Fibroblast of skin of abdomen (primary cell): ENCODE measurements around the gene LLCFC1.

ENCODE experiments used
- DNase-seq: peaks from one replicate; pipeline ENCODE4 v3.0.0-alpha.2; 2013

LLCFC1 gene

DNA sequence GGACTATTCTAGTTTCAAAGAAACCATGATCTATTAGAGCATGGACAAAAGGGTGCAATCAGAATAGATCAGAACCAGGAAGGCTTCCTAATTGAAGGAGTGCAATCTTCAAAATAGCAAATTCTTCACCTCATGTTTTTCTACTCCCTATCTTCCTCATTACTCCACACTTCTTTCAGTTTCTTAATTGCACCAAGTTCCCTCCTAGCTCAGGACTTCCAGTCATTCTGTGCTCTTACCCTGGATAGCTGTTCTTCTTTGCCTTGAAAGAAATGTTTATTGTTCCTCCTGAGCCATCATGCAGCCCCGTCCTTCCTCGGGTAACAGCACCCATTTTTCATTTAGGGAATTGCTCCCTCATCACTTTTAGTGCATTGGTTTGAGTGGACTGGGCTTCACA lies 28.8 kb upstream of the LLCFC1 start:
- no peak for DNase-seq

DNA sequence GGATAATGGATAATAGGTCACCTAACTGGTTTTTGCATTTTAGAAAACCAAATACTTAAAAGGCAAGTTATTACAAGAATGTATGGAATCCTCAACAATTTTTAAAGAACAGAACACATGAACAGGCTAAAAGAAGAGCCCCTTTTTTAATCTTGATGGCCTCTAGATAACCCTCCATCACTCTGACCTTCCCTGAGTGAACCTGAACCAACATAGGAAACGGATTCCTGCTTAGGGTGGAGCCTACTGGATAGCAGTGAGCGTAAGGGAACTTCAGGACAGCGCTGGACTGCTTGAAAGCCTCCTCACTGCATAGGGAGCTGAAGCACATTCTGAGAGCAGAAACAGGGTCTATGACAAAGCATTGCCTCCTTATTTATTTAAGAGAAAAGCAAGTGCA lies 26.2 kb upstream of the LLCFC1 start:
- no peak for DNase-seq

DNA sequence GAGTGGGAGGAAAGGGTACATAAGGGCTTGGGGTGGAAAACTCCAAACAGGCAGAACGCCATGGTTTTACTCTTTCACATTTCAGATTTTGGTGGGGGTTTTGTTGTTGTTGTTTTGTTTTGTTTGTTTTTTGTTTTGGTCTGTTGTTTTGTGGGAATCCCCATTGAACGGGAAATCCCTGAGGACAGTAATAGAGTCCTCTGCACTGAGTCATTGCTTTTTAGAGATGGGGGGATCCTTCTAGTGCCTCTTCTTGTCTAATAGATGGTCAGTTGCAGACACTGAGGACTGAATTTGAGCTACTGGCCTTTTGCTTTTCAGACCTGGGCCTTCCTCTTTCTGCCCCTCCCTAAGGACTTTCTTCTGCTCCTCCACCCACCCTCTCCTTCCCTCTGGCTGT lies 25.7 kb upstream of the LLCFC1 start:
- DNase-seq = no peak

DNA sequence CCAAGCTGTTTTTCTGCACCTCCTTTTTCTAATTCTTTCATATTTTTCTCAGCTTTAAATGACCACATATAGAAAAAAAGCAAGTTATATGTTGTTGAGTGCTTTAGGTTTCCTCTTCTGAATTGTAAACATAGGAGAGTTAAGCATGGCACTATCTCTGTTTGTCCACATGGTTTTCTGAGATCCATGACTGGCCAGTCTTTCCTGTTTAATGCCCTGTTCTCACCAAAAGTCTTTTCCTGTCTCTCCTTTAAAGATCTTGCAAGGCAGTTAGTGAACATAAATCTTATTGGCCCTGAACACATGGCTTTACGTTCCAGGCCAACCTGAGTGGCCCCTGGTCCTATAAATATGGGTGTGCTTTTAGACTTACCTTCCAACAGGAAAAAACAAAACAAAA lies 25.2 kb upstream of the LLCFC1 start:
- DNase-seq = no peak

DNA sequence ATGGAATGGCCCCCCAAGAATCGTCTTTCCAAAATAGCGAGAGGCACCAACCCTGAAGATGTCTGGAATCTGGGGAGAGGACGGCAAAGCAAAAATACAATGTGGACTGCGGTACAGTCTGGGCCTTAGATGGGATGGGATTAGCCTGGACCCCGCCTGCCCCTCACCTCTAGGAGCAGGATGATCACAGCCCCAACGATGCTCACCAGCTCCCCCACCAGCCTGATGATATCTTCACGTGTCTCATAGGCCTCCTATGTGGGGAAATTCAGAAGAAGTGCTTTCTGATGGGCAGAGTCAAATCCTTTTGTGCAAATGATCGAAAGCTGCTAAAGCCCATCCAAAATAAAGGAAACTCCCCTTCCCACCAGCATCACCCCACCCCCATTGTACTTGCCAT lies 24.0 kb upstream of the LLCFC1 start:
- DNase-seq = no peak

DNA sequence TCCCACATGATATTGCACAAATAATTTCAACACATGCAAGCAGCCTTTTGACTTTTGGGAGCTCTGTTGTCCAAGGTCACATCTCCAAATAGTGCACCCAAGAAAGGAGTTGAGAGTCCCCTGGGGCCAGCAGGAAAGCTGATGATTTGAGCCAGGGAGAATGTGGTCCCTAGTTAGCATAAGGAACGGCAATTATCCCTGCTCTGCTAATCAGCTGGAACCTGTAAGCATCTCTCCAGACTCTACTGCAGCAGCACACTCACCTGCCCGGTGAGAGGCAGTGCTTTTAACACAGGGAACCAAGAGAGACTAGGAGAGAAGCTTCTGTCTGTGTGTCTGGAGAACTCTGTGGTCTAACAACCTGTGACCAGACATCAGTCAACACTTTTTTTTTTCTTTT lies 22.8 kb upstream of the LLCFC1 start:
- no peak for DNase-seq

DNA sequence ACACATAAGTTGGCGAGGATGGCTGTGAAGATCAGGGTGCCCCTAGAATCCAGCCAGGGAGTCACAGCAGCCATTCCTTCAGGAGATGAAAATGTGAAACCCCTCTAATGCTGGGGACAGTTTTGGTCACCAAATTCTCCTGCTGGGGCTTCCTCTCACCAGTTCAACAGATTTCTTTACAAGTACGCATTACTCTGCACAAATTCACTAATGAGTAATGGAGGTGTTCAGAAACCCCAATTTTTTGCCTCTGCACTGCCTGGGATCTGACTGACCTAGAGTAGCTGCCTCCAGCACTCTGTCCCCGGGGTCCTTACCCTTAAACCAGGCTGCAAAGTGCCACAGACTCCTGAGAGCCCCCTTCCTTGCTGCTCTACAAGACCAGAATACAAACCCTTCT lies 21.8 kb upstream of the LLCFC1 start:
- no peak for DNase-seq

DNA sequence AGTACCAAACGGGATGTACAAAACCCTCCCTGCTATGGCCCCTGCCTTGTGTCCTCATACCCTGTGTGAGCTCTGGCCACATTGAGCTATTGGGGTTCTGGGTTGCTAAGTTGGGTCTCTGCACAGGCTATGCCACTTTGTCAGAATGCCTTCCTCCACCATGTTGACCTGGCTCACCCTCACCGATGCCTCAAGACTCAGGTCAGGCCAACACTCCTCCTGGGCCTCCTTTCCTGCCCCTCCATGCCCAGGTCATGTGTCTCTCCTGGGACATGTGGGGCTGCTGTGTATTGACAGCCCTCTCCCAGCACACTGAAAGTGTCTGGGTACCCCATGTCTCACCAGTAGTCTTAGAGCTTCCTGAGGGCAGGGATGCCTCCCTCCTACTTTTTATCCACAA lies 20.4 kb upstream of the LLCFC1 start:
- no peak for DNase-seq

DNA sequence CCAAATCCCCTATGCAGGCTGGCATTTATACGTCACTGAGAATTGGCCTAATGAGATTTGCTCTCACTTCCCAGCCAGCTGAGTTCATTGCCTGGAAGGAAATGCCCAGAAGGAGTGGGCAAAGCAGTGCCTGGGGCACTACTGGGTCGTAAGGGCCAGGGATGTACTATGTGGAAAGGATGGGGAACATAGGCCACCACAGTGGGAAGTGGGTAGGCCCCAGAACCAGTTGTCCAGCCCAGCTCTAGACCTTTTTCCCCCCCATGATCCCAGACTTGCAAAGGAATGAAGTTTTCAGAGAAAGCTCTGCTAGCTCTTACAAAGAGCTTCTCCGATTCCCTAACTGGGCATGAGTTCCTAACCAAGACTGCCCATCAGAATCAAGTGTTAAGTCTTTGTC lies 19.6 kb upstream of the LLCFC1 start:
- DNase-seq = no peak

DNA sequence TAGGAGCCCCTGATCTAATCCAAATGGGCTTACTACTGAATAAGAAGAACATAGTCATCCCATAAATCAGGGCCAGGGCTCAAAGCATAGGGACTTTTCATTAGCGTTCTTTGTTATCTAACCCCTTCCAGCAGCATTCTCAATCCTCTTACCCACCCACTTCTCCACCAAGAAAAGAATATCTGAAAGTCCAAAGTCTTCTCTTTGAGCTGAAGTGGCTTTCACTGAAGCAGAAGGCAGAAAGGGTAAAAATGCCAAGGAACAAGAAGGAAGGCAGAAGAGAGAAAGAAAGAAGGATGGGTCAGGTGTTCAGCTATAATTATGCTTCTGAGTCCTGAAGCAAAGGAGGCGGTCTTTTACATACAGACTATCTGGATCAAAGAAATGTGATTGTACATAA lies 15.9 kb upstream of the LLCFC1 start:
- no peak for DNase-seq

DNA sequence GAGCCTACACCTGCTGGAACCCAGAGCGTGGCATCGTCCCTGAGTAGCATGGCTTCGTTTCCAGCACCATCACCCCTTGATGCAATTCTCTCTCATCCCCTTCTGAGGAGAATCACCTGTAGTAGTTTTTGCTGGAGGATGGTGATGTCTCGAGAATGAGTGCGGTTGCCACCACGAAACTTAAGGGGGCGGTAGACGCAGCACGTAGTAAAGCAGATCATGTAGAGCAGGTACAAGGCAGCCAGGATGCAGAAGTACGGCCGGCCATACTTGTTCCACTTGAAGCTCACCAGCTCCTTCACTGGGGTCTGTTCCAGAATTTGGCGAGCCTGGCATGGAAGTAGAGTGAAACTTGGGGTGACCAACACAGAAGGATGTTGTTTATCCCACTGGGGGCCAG lies 13.9 kb upstream of the LLCFC1 start:
- no peak for DNase-seq

DNA sequence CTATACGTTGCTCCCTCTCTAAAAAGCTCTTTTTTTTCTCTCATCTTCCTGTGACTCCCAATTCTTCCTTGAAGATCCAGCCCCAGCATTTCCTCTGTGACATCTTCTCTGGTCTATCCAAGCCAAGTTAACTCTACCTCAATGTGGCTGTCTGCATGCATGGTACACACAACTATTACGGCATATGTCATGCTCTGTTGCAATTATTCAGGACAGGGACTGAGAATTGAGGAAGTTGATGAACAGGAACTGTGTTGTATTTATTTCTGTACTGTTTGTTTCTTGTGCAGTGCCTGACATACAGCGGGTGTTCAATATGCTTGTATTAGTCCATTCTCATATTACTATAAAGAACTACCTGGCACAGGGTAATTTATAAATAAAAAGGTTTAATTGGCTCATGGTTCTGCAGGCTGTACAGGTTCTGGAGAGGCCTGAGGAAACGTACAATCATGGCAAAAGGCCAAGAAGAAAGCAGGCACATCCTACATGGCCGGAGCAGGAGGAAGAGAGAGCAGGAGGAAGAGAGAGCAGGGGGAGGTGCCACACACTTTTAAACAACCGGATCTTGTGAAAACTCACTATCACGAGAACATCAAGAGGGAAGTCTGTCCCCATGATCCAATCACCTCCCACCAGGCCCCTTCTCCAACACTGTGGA lies 12.1 kb upstream of the LLCFC1 start:
- DNase-seq = no peak

DNA sequence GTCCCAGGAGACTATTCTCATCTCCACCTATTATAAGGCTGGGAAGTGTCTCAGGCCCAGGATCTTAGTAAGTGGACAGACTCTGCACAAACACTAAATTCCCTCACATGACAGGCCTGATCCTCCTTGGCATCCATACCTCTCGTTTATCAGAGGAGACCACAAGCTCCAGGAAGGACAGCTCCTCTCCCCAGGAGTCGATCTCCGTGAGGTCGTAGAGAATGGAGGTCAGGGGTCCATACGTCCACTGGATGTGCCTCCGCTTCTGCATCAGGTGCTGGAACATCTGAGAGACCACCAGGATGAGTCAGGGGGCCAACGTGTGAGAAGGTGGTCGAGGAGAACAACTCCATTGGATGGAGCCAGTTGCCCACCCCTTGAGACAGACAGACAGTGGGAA lies 11.3 kb upstream of the LLCFC1 start:
- no peak for DNase-seq

DNA sequence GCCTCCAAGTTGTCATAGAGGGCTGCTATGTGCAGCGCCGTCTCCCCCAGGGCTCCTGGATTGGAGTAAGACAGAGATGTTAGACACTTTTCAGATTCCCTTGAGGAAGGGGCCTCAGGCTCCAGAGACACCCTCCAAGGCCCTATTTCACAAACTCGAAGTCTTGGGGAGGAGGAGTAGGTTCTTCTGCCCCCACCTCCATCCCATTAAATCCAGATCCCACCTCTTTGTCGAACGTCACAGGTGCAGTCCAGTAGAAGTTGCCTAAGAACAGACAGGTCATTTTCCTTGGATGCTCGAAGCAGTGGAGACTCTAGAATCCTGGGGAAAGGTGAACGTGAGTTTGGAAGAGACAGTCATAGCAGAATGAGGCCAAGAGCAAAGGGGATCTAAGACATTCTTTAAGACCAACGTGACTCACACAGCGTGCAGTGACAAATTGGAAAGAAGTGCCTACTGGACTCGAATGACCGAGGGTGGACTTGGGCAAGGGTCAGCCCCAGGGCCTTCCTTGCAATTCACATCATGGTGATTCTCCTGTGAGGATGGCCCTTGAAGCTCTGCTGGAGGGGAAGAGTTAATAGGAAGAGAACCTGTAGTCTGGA lies 9.1 kb upstream of the LLCFC1 start:
- DNase-seq = no peak

DNA sequence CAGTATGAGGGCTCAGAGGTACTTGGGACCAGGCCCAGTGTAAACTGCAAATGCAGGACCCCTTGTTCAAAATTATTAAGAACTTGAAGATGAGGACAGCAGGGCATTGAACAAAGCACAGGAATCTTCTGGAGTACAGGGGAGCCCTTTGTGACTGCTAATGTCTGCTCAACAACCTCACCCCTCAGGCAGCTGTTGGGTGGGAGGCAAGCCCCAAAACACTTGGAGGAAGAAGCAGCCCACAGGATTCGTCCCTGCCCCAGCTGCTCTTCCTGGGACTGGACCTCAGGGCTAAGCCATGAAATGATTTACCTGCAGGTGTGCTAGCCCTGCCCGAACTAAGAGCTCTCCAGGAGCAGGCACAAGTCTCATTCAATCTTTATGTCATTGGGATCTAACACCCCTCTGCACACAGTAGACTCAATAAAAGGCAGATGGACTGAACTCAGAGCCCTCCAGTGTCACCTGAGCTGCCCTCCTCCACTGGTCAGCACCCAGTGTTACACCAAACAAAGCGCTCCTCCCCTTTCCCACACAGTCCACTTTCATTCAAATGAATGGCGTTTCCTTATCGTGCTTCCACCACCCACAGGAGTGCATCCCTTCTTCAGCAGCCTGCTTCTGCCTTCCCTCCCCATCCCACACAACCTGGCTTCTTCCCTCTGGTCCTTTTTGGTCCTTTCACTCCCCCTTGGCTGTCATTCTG lies 6.7 kb upstream of the LLCFC1 start:
- no peak for DNase-seq

DNA sequence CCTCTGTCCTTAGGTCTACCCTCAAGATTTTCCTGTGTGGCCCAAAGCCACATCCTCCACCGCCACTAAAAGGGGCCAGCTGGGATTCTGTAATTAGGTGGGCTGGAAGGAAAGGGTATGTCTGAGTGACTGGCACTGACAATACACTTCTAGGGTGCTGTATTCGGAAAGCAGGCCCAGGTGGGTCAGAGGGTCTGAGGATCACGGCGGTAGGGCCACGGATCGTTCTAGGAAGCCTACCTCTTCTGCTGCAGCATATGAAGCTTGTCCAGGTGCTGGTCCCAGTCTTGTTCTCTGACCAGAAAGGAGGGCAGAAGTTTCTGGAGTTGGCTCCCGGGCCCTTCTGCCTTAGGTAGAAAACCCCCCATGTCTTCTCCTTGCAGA lies 6.2 kb upstream of the LLCFC1 start:
- DNase-seq = no peak

DNA sequence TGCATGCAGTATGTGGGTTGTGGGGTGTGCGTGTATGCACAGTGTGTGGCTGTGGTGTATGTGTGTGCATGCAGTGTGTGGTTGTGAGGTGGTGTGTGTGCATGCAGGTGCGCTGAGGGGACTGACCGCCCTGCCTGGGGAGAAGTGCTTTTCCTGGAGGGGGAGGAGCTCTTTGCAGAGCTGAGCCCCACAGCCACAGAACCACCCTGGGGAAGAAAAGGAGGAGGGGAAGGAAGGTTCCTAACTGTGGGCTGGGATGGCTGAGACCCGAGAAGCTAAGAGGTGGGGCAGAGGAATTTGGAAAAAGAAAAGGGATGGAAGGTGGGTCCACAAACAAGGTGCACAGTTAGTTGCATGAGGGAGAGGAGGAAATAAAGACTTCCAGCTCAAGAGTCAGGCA lies 5.7 kb upstream of the LLCFC1 start, which contains the start of gene TRPV5:
Gene TRPV5 (minus strand): TSS at position 123 of the 400 bp plus-strand sequence. CDS start 287 bp downstream, outside the sequence.
- no peak for DNase-seq

DNA sequence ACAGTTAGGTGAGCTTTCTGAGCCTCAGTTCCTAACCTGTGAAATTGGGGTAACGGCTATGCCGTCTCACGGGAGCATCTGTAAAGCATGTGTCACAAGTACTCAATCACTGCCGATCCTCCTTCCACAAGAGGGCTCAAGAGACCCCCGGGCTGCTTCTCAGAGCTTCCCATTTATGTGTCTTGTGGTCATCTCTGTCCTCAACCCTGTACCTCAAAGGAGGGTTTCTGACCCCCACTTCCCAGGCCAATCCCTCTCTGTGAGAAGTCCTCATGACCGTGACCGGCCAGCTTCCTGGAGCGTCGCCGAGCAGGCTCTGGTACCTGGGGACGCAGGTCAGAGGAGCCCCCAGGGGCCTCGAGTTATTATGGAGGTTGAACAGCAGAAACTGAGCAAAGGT lies 5.2 kb upstream of the LLCFC1 start:
- DNase-seq = no peak

DNA sequence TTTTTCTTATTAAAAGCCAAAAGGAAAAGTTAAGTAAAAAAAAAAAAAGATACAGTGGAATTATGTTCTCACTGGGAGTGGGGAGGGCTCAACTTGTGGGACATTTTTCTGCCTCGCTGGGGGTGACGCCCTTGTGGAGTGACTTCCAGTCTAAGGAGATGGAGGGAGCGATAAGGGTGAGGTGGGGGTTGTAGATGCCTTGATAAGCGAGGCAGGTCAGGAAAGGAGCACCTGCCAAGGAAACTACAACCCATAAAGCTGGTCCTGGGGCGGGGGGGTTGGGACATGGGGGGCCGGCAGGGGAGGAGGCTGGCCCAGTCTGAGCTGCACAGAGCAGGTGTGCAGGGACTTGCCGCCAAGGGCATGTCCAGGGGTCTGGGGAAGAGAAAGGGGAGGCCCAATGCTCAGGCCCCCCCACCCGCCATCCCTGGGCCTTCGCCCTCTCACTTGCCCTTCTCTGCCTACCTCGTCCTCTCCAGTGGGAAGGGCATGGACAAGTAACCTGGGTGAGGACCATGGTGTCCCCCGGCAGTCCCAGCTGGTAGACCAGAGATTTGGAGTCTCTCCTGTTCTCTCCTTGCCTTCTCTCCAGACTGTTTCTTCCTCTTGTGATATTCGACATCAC lies 3.2 kb upstream of the LLCFC1 start:
- no peak for DNase-seq

DNA sequence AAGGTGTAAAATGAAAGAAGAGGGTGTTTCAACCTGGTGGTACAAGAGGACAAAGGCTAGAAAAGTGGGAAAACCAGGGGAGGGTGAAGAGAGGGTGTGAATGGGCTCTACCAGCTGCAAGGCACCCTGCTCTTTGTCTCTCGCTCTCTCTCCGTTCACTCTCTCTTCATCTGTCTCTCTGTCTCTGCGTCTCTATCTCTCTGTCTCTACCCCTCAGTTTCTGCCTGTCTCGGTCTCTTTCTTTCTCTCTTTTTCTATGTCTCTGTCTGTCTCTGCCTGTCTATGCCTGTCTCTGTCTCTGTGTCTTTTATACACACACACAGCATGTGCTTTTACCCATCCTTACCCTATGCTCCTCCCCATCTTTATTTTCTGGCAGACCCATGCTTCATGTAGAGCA lies 673 bp upstream of the LLCFC1 start:
- no peak for DNase-seq

DNA sequence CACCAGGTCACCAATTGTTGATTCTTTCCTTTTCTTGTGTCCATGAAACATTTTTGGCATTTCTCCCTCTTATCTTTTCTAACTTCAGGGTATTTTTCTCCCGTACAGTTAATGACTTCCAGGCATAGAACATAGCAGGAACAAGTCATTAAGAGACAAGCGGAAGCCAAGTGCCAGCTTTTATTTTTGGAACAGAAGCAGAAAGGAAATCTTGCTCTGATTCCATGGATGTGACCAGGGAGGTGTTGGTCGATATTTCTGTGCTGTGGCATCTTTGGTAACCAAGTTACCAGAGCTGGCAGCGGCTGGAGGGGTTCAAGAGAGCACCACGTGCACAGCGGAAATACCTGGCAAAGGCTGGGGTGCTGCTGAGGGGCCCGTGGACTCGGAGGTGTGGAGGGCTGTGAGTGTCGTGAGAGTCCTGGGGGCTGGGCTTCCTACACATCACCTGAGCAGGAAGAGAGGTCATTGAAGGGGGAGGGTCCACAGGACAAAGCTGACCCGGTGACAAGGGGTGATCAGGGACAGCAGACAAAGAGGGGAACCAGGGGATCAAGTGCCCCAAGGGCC lies 1.8 kb downstream of the LLCFC1 start:
- no peak for DNase-seq

DNA sequence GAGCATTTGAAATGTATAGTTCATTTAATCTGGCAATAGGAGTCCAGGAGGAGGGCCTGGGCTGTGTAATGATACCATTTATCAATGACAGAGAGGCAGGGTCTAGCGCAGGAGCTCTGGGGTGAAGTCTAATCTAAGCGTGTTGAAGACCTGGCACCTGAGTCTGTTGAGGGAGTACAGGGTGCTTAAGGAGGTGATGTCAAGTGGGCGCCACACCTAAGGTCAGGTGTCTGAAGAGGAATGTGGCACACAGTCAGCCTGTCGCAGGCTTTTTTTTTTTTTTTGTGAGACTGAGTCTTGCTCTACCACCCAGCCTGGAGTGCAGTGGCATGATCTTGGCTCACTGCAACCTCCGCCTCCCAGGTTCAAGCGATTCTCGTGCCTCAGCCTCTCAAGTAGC lies 2.3 kb downstream of the LLCFC1 start:
- no peak for DNase-seq

DNA sequence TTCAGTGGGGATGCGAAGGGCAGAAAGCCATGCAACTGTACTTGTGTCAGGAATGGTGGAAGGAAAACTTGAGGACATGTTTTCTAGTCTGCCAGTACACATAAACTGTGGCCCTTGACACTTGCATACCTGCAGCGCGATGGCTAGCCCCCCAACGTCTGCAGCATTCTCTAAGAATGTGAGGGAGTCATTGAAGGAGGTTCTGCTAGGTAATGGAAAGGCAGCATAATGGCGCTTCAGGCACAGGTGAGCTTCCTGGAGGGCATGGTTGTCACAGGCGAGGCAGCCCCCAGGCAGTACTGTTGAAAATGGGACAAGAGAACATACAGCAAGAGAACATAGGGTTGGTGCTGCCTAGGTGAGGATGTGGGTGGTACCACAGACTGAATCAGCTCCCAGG lies 3.5 kb downstream of the LLCFC1 start:
- DNase-seq = no peak
